Measurements from ENCODE around the gene CDH26. TPM values are rescaled to one million over a fixed set of nuclear protein-coding genes. Genes with fewer than 3 reads are reported as not detected.

The CDH26 gene
- total RNA-seq, 2 experiments from 2014 or later, result 0.75 to 1.1 TPM

DNA sequence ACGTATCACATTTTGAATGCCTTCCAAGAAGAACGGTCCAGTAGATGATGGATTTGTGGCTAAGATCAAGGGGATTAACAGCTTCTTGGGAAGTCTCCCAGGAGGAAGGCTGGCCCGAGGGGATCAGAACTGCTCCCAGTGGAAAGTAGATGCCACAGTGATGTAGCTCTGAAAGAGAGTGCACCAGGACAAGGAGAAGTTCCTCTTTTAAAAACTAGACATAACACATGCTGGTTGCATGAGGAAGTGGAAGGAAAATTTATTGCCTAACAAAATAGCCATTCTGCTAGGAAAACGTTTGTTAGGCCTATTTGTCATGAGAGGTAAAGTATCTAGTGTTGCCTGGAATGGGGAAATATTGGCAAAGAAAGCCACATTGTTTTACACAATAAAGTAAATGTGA, 87.8 kb downstream of the CDH26 start:
- CTCF ChIA-PET, result no interaction called here
- TF ChIP-seq, protein P1, sequence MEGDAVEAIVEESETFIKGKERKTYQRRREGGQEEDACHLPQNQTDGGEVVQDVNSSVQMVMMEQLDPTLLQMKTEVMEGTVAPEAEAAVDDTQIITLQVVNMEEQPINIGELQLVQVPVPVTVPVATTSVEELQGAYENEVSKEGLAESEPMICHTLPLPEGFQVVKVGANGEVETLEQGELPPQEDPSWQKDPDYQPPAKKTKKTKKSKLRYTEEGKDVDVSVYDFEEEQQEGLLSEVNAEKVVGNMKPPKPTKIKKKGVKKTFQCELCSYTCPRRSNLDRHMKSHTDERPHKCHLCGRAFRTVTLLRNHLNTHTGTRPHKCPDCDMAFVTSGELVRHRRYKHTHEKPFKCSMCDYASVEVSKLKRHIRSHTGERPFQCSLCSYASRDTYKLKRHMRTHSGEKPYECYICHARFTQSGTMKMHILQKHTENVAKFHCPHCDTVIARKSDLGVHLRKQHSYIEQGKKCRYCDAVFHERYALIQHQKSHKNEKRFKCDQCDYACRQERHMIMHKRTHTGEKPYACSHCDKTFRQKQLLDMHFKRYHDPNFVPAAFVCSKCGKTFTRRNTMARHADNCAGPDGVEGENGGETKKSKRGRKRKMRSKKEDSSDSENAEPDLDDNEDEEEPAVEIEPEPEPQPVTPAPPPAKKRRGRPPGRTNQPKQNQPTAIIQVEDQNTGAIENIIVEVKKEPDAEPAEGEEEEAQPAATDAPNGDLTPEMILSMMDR (IDR thresholded peaks at IDR 0.05), result no peak
- Mint-ChIP-seq H3K27ac (no peak overlapping the region), H3K36me3 (ENCODE audit: low read depth) (no peaks in the 10 kb centered on the region), H3K4me1 (ENCODE audit: low read depth) (no peaks in the 10 kb centered on the region), H3K4me3 (no peak overlapping the region), H3K27me3 (no peaks in the 10 kb centered on the region), H3K9me3 (no peaks in the 10 kb centered on the region)
- Histone ChIP-seq H3K9me3 (ENCODE audit: control insufficient read depth in 1 of 2, insufficient read depth in 1 of 2, low read length in 2 of 2) (no peaks in the 10 kb centered on the region), H3K4me3 (ENCODE audit: low read length) (no peak overlapping the region), H3K27ac (ENCODE audit: low read depth in 1 of 2, low read length in 2 of 2) (no peak overlapping the region), H3K36me3 (ENCODE audit: insufficient read depth, low read length) (no peaks in the 10 kb centered on the region), H3K4me1 (ENCODE audit: insufficient read depth, low read length) (no peaks in the 10 kb centered on the region), H3K27me3 (ENCODE audit: control insufficient read depth in 1 of 2, insufficient read depth in 2 of 2, low read length in 2 of 2) (no peaks in the 10 kb centered on the region)
- DNase-seq, result peak in 2 of 14 experiments; percentile 25 to 39
- POLR2A ChIA-PET, result no interaction called here
- ATAC-seq (ENCODE audit: poor library complexity), result no peak
- intact Hi-C loops (cut with DNase I, micrococcal nuclease), result no loop called here

DNA sequence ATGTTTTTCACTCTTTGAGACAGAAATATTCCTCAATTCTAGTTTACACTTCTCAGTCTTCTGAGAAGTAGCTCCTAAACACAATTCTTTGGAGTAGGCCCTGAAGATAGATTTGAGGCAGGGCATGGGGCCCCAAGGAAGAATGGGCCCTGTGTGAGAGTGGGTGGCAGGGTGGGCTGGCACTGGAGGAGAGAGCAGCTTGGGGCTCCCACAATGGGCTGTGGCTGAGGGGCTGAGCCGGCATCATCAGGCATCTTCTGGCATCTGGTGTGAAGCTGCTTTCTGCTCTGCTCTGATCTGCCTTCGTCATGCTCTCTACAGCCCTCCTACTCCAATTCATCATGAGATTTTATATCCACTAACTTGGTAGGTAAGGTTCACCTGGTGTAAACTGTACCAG, 88.2 kb downstream of the CDH26 start:
- Mint-ChIP-seq H3K9me3 (no peaks in the 10 kb centered on the region), H3K27me3 (no peaks in the 10 kb centered on the region), H3K36me3 (ENCODE audit: low read depth) (no peaks in the 10 kb centered on the region), H3K4me1 (ENCODE audit: low read depth) (no peaks in the 10 kb centered on the region), H3K27ac (no peak overlapping the region), H3K4me3 (no peak overlapping the region)
- Histone ChIP-seq H3K9me3 (ENCODE audit: control insufficient read depth in 1 of 2, insufficient read depth in 1 of 2, low read length in 2 of 2) (no peaks in the 10 kb centered on the region), H3K4me1 (ENCODE audit: insufficient read depth, low read length) (no peaks in the 10 kb centered on the region), H3K27ac (ENCODE audit: low read depth in 1 of 2, low read length in 2 of 2) (no peak overlapping the region), H3K27me3 (ENCODE audit: control insufficient read depth in 1 of 2, insufficient read depth in 2 of 2, low read length in 2 of 2) (no peaks in the 10 kb centered on the region), H3K36me3 (ENCODE audit: insufficient read depth, low read length) (no peaks in the 10 kb centered on the region), H3K4me3 (ENCODE audit: low read length) (no peak overlapping the region)
- CTCF ChIA-PET, result no interaction called here
- no peak for ATAC-seq (ENCODE audit: poor library complexity)
- no peak for DNase-seq
- TF ChIP-seq, protein P1 (IDR thresholded peaks at IDR 0.05), result no peak
- POLR2A ChIA-PET, result no interaction called here
- intact Hi-C loops (cut with DNase I, micrococcal nuclease), result no loop called here

DNA sequence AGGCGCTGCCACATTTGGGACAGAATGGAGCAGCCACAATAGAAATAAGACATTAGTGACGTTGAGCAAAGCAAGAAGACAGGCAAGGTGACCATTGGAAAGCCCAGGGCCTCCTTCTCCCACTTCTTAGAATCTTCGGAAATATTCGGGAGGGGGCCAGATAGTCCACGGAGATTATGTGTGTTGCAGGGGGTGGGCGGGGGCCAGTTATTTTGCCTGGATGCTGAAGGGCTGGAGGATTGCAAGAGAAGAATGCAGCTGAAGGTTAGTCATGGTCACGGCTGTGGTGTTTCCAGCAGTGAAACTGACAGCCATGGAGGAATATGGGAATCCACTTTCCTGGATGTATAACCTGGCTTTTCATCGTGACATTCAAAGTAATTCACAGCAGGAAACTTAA, 88.6 kb downstream of the CDH26 start:
- H3K4me3 ChIP-seq (ENCODE audit: low read length), result no peak overlapping the region
- ATAC-seq (ENCODE audit: poor library complexity), result no peak
- no peaks in the 10 kb centered on the region for H3K4me1 Mint-ChIP-seq (ENCODE audit: low read depth)
- no peak overlapping the region for H3K4me3 Mint-ChIP-seq
- H3K27me3 ChIP-seq (ENCODE audit: control insufficient read depth in 1 of 2, insufficient read depth in 2 of 2, low read length in 2 of 2), result no peaks in the 10 kb centered on the region
- ChIA-PET CTCF (no interaction called here), POLR2A (no interaction called here)
- no peaks in the 10 kb centered on the region for H3K36me3 ChIP-seq (ENCODE audit: insufficient read depth, low read length)
- no peak overlapping the region for H3K27ac ChIP-seq (ENCODE audit: low read depth in 1 of 2, low read length in 2 of 2)
- no peaks in the 10 kb centered on the region for H3K36me3 Mint-ChIP-seq (ENCODE audit: low read depth)
- DNase-seq, result no peak
- no peaks in the 10 kb centered on the region for H3K27me3 Mint-ChIP-seq
- TF ChIP-seq, protein P1 (IDR thresholded peaks at IDR 0.05), result no peak
- H3K9me3 Mint-ChIP-seq, result no peaks in the 10 kb centered on the region
- intact Hi-C loops (cut with DNase I, micrococcal nuclease), result no loop called here
- no peak overlapping the region for H3K27ac Mint-ChIP-seq
- no peaks in the 10 kb centered on the region for H3K4me1 ChIP-seq (ENCODE audit: insufficient read depth, low read length)
- H3K9me3 ChIP-seq (ENCODE audit: control insufficient read depth in 1 of 2, insufficient read depth in 1 of 2, low read length in 2 of 2), result no peaks in the 10 kb centered on the region
